Chondrocyte (in vitro differentiated cells): ENCODE data around the gene SSB. TPM values are rescaled to one million over a fixed set of nuclear protein-coding genes. Genes with fewer than 3 reads are reported as not detected.

Source experiments
- DNase-seq: peaks from one replicate; pipeline ENCODE4 v3.0.0; 2021; ENCODE audit warnings: mixed read lengths, low spot score
- H3K27ac Mint-ChIP-seq: one replicate; pipeline ENCODE4 v1.8.0; 2021; ENCODE audit warnings: mild to moderate bottlenecking, moderate library complexity, mixed read lengths; ENCODE audit not compliant: unreplicated experiment
- H3K27me3 Mint-ChIP-seq: 2 replicates; pipeline ENCODE4 v1.8.0; 2021; ENCODE audit warnings: low read depth, mixed read lengths
- H3K36me3 Mint-ChIP-seq: 2 replicates; pipeline ENCODE4 v1.8.0; 2021; ENCODE audit warnings: low read depth, mixed read lengths
- H3K4me1 Mint-ChIP-seq: 2 replicates; pipeline ENCODE4 v1.8.0; 2021; ENCODE audit warnings: low read depth, mild to moderate bottlenecking, mixed read lengths
- H3K4me3 Mint-ChIP-seq: one replicate; pipeline ENCODE4 v1.8.0; 2021; ENCODE audit warnings: mild to moderate bottlenecking, moderate library complexity, mixed read lengths; ENCODE audit not compliant: unreplicated experiment
- H3K9me3 Mint-ChIP-seq: 2 replicates; pipeline ENCODE4 v1.8.0; 2021; ENCODE audit warnings: low read depth, mixed read lengths
- total RNA-seq: library from RNA; stranded (reverse); gene quantifications from 3 replicates; pipeline ENCODE4 v1.2.1, GENCODE V29; 2021
- TF ChIP-seq, protein P1 (sequence below): fragments of 200-600 bp; sonication (generic); IDR thresholded peaks from 2 replicates; pipeline ENCODE4 v1.5.0; 2021; ENCODE audit warnings: antibody characterized with exemption, mild to moderate bottlenecking, moderate library complexity

Gene SSB
- total RNA-seq, 1 donor from 2014 or later, result 95.1 TPM

DNA sequence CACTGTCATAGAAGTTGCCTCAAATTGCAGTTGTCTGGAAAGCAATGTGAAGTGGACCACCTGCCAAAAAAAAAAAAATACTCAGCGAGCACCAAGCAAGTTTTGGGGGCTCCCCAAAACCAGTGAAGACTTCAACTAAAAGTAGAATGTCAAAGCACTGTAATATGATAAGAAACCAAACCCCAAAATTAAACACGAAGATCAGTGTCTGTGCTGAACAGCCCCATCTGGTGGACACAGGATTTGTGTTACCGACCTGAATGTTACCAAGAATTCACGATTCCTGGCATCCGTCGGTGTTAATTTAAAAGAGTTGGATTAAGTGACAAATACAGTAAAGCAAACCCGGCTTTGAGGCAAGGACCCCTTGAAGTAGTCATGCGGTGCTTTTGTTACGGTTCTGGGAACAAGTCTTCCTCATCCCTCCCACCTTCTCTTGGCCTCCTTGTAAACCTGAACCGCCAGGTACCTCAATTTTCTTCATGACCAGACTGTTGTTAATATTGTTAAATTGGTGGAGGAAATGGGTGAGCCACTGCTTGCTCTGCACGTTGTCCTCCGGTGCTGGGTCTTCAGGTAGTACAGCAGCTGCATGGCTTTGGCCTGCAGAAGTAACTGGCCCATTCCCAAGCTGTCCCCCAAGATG, 31.3 kb upstream of the SSB start:
- TF ChIP-seq, protein P1, sequence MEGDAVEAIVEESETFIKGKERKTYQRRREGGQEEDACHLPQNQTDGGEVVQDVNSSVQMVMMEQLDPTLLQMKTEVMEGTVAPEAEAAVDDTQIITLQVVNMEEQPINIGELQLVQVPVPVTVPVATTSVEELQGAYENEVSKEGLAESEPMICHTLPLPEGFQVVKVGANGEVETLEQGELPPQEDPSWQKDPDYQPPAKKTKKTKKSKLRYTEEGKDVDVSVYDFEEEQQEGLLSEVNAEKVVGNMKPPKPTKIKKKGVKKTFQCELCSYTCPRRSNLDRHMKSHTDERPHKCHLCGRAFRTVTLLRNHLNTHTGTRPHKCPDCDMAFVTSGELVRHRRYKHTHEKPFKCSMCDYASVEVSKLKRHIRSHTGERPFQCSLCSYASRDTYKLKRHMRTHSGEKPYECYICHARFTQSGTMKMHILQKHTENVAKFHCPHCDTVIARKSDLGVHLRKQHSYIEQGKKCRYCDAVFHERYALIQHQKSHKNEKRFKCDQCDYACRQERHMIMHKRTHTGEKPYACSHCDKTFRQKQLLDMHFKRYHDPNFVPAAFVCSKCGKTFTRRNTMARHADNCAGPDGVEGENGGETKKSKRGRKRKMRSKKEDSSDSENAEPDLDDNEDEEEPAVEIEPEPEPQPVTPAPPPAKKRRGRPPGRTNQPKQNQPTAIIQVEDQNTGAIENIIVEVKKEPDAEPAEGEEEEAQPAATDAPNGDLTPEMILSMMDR, result peak; percentile 91
- Mint-ChIP-seq H3K4me1 (peaks cover 11% of the 10 kb centered on the region), H3K27ac (no peak overlapping the region), H3K27me3 (no peaks in the 10 kb centered on the region), H3K9me3 (peaks cover 6% of the 10 kb centered on the region), H3K36me3 (peaks cover 1% of the 10 kb centered on the region), H3K4me3 (no peak overlapping the region)
- no peak for DNase-seq

DNA sequence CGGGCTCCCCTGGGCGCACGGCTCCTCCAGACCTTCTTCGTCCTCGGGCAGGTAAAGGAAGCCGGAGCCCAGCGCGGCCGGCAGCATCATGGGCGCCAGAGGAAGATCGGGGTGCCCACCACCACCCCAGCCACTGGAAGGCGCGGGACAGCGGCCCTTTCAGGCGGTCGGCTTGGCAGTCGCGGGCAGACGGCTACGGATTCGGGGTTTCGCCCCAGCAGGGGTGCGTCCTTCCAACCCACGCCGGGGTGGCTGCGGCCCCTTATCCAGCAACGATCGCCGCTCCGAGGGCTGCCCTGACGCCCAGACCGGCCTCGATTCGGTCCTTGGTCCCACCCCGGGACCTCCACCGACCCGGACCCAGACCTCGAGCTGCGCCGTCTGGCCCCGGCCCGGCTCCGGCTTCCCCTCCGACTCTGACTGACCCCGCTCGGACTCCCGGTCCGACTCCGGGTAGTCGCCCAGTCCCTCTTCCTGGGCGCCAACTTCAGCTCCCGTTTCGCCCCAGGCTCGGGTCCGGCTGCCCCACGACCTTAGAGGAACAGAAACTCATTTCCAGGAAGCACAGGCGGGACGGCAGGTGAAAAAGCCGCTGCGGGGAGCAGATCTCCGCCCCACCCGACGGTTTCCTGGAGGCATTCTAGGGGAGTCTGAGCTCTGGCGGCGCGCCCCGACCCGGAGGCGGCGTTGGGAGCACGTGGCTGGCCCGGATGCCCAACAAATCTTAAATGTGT, 30.2 kb upstream of the SSB start:
- H3K4me3 Mint-ChIP-seq, result no peak overlapping the region
- H3K27ac Mint-ChIP-seq, result no peak overlapping the region
- no peaks in the 10 kb centered on the region for H3K27me3 Mint-ChIP-seq
- DNase-seq, result no peak
- TF ChIP-seq, protein P1, result no peak
- peaks cover 11% of the 10 kb centered on the region for H3K4me1 Mint-ChIP-seq
- H3K36me3 Mint-ChIP-seq, result no peaks in the 10 kb centered on the region
- no peaks in the 10 kb centered on the region for H3K9me3 Mint-ChIP-seq

DNA sequence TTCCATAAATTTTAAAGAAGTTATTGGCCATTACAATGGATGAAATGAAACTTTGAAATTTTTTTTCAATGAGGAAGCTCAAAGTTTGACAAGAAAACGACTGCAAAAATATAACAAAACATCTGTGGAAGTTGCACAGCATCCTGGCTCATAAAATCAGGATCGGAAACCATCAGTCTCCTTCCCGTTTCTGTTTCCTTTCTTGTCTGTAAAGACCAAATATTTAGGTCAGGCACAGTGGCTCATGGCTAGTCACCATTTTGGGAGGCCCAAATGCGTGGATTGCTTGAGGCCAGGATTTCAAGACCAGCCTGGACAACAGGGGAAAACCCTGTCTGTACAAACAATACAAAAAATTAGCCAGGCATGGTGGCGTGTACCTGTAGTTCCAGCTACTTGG, 27.6 kb upstream of the SSB start:
- Mint-ChIP-seq H3K27ac (no peak overlapping the region), H3K27me3 (no peaks in the 10 kb centered on the region), H3K36me3 (no peaks in the 10 kb centered on the region), H3K4me3 (no peak overlapping the region), H3K9me3 (no peaks in the 10 kb centered on the region), H3K4me1 (peaks cover 11% of the 10 kb centered on the region)
- TF ChIP-seq, protein P1, result no peak
- DNase-seq, result no peak

DNA sequence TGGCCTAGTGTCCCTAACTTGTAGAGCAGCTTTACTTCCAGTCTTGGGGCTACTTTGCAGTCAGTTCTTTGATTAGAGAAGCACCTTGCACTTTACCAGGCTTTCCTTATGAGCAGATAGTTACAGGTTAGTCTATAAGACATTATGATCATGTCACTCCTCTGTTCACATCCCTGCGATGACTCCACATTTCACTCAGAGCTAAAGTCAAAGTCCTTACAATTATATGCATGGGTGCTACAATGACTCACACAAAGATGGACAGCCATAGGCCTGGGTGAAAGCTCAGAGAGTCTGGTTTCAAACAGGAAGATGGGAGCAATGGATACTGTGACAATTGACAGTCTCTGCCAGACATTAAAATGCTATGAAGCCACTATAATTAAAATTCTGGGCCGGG, 27.1 kb upstream of the SSB start:
- TF ChIP-seq, protein P1, result no peak
- peaks cover 15% of the 10 kb centered on the region for H3K4me1 Mint-ChIP-seq
- H3K27me3 Mint-ChIP-seq, result no peaks in the 10 kb centered on the region
- H3K27ac Mint-ChIP-seq, result no peak overlapping the region
- H3K9me3 Mint-ChIP-seq, result no peaks in the 10 kb centered on the region
- DNase-seq, result no peak
- no peak overlapping the region for H3K4me3 Mint-ChIP-seq
- no peaks in the 10 kb centered on the region for H3K36me3 Mint-ChIP-seq

DNA sequence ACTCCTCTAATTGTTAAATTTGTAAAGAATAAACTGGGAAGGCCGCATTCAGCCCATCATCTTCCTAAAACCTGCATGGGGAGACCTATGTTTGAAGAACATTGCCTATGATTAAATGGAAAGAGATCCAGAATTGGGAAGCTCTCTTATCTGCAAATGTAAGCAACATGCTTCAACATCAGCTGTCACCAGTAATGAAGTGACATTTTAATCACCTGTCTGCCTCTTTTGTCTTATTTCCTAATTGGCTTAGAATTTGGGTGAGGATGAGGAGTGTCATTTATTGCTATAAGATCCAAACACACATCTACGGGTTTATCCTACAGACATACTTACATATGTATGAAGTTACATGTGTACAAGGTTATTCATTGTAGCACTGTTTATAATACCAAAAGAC, 26.0 kb upstream of the SSB start:
- Mint-ChIP-seq H3K27me3 (no peaks in the 10 kb centered on the region), H3K4me3 (no peak overlapping the region), H3K27ac (no peak overlapping the region), H3K9me3 (no peaks in the 10 kb centered on the region), H3K36me3 (no peaks in the 10 kb centered on the region), H3K4me1 (peaks cover 14% of the 10 kb centered on the region)
- no peak for DNase-seq
- TF ChIP-seq, protein P1, result no peak
